Measurements from ENCODE around the gene OSBP2.
"Not testable (repeated sequence)": the region's sequence is repeated elsewhere in the genome, so short reads cannot be mapped to it uniquely, and the experiment has no call there.

Gene OSBP2, protein sequence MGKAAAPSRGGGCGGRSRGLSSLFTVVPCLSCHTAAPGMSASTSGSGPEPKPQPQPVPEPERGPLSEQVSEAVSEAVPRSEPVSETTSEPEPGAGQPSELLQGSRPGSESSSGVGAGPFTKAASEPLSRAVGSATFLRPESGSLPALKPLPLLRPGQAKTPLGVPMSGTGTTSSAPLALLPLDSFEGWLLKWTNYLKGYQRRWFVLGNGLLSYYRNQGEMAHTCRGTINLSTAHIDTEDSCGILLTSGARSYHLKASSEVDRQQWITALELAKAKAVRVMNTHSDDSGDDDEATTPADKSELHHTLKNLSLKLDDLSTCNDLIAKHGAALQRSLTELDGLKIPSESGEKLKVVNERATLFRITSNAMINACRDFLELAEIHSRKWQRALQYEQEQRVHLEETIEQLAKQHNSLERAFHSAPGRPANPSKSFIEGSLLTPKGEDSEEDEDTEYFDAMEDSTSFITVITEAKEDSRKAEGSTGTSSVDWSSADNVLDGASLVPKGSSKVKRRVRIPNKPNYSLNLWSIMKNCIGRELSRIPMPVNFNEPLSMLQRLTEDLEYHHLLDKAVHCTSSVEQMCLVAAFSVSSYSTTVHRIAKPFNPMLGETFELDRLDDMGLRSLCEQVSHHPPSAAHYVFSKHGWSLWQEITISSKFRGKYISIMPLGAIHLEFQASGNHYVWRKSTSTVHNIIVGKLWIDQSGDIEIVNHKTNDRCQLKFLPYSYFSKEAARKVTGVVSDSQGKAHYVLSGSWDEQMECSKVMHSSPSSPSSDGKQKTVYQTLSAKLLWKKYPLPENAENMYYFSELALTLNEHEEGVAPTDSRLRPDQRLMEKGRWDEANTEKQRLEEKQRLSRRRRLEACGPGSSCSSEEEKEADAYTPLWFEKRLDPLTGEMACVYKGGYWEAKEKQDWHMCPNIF

DNA sequence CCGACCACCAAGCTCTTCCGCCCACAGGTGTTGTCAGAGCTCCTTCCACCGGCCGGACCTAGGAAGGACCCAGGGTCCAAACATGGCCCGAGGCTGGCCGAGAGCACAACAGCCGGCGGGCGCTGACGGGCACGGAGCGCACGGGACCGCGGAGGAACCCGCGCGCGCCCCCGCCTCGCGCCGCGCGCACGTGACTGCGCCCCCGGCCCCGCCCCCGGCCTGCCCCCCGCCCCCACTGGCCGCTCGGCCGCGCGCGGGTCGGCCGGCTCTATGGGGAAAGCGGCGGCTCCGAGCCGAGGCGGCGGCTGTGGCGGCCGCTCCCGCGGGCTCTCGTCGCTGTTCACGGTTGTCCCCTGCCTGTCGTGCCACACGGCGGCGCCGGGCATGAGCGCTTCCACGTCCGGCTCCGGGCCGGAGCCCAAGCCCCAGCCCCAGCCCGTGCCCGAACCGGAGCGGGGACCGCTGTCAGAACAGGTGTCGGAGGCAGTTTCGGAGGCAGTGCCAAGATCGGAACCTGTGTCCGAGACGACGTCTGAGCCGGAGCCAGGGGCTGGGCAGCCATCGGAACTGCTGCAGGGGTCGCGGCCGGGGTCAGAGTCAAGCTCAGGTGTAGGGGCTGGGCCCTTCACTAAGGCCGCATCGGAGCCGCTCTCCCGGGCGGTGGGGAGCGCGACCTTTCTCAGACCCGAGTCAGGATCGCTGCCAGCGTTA is at the start of gene OSBP2:
TSS of gene OSBP2 (plus strand) at position 235 of the 711 bp plus-strand sequence. CDS start at position 271, 36 bp downstream.
- DNase-seq = peak; percentile 53

DNA sequence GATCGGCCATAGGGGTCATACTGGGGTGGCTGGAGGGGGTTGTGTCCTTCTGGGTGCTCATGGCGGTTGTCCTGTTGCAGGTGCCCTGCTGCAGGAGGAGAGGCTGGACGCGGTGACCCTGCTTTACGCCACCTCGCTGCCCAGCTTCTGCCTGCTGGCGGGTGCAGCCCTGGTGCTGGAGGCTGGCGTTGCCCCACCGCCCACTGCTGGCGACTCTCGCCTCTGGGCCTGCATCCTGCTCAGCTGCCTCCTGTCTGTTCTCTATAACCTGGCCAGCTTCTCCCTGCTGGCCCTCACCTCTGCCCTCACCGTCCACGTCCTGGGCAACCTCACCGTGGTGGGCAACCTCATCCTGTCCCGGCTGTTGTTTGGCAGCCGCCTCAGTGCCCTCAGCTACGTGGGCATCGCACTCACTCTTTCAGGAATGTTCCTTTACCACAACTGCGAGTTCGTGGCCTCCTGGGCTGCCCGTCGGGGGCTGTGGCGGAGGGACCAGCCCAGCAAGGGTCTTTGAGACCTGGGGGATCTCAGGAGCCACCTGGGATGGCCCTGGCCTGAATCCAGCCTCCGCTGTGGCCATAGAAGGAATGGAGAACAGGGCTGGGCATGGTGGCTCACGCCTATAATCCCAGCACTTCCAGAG is 48.0 kb upstream of the OSBP2 start:
- DNase-seq = no peak

DNA sequence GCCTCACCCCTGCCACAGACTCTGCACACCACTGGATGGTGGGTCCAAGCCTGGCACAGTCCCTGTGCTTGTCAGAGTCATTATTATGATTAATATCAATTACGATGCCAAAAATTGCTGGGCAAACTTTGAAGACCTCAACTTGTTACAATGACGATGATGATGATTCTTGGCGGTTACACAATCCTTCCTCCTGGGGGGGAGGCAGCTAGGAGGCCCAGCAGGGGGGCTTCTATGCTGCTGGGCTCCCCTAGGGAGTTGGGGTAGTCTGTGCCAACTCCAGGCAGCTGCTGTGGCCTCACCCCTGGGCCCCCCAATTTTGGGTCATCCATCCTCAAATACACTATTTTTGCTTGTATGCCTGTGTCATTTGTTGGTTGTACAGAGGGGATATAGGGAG is 47.1 kb upstream of the OSBP2 start:
- DNase-seq = no peak

DNA sequence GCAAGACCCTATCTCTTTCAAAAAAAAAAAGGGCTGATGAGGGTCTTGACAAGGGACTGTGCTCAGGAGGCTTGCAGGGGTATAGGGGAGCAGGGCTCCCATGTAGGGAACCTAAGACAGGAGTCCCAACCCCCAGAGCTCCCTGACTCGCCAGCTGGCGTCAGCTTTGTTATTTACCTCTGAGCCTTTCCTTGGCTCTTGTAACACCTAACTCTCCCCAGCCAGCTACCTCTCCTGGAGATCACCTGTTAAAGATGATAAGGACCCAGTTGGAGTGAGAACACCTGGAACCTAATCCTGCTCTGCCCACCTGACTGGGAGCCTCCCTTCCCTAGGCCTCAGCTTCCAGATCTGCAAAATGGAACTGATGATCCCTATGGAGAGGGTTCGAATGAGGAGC is 45.8 kb upstream of the OSBP2 start:
- no peak for DNase-seq

DNA sequence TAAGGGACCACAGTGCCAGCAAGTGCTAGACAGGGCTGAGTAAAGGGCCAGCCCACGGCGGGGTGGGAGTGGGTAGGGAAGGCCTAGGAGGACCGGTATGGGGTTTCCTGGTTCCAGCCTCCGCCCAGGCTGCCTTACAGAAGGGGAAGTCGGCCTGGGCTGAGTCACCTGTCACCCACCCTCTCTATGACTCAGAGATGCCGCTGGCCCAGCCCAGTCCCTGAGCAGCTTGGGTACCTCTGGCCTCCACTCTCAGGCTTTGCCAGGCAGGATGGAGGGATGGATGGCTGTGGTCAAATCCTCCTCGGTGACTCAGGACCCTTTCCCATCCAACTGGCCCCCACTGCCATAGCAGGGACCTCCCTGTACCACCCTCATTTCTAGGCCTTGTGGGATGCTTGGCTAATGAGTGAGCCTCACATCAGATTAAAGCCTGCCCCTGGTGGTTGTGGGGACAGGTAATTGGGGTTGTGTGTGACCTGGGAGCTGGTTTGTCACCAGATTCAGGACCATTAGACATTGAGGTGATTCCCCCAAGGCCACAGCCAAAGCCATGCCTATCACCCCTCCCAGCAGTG is 45.2 kb upstream of the OSBP2 start:
- peak; percentile 91 for DNase-seq

DNA sequence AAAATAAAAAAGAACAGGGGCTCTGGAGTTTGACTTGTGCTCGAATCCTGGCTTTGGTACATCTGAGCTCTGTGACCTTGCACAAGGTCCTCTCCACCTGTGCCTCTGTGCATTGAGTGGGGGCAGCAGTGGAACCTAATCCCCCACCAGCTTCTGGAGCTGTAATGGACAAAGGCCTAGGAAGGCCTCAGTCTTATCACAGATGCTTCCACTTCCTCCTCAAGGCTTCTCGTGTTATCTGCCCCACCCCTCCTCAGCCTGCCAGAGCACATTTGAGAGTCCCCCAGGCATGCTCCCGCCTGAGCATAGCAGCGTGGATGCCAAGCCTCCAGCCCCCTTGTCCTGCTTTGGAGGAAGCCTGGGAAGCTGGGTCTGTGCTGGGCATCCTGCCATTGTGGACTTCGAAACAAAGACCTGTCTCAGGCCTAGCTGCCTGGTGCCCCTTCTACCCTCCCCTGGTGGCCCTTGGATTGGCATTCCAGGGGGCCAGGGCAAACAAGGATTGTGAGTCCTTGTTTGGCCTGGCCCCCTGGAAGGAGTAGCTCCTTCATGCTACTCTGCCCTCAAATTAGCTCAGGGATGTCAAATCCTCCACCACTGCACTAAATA is 44.1 kb upstream of the OSBP2 start:
- DNase-seq = no peak

DNA sequence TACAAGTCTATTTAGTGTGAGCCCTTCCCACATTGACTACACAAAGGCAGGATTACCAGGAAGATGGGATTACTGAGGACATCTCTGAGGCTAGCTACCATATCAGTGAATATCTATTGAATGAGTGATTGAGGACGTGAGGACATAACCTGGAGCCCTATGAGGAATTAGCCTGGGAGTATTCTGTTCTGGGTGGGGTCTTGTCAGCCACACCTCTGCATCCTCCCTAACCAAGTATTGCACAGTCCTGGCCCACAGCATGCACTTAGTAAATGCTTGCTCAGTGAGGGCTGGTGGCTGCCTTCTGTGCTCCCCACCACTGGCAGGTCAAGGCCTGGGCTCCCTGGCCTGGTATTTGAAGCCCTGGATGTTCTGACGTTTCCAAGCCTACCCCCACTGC is 41.8 kb upstream of the OSBP2 start:
- no peak for DNase-seq

DNA sequence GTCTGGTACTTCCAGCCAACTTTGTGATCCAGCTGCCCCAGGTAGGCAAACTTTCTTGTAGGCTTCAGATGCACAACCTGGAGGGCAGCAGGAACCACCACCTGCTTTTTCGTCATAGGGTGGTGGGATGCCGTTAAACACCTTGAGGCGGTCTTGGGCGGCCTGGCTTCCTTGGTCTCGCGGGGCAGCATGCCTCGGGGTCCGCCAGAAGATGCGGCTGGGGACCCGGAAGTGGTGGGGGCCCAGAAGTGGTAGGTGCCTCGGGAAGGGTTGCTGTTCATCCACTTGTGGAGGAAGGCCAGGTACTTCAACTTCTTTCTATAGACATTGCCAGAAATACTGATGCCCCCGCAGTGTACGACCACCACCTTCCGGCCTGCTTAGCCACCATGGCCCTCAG is 40.3 kb upstream of the OSBP2 start:
- no peak for DNase-seq

DNA sequence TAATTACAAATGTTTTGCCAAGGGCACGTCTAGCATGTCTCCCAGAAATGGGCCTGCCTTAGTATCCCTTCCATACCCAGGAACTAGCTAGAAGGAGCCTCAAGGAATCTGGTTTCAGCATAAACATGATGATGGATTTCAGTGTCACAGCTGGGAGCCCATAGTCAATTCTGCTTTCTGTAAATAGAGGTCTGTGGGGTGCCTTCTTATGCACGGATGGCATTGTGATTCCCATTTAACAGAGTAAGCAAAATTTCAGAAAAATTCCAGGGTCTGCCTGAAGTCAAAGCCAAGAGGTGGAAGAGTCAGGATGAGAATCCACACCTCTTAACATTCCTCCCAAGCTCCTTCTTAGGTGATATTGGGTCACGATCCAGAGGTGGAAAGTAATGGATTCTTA is 39.1 kb upstream of the OSBP2 start:
- no peak for DNase-seq

DNA sequence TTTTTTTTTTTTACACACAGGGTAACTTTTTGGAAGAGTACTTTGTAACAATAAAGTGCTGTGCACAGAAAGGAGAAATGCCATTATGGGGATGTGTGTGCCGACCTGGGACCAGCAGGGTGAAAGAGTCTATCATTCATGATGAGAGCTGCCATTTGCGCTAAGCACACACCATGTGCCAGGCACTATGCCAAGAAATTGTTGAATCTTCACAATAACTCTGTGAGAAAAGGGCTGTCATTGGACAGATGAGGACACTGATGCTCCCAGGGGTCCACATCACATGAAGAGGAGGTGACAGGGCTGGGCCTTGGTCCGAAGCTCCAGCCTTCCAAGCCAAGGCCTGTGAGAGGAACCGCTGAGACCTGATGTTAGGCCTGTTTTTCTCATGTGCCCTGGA is 32.6 kb upstream of the OSBP2 start:
- no peak for DNase-seq

DNA sequence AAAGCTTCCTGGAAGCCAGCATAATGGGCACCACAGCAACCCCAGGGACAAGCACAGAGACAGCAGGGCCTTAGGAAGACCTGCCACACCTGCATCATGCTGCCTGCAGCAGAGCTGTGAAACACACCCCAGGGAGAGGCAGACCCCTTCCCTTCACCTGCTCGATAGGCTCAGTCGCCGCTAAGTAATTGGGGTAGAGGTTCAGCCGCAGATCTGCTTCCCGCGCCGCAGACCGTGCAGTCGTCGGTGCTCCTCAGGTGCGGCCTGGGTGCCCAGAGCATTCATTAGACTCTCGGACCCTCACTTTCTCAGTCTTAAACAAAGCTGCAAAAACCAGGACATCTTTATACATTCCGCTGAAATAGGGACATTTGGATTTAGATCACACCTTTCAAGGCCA is 29.9 kb upstream of the OSBP2 start:
- DNase-seq = no peak

DNA sequence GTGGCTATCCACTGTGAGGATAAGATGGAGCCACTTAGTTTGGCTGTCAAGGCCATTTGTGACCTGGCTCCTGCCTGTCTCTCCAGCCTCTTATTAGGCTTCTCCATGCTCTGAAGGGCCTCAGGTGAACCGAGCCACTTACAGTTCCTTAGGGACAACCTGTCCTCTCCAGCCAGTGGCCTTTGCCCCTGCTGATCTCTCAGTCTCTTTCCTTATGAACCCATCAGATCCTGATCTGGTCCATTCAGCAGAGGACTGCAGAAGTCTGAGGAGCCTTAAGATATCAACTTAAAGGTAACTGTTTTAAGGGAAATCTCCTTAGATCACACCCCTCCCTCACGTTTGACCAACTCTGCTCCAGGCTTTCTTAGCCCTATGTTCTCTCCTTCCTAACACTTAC is 29.4 kb upstream of the OSBP2 start:
- no peak for DNase-seq

DNA sequence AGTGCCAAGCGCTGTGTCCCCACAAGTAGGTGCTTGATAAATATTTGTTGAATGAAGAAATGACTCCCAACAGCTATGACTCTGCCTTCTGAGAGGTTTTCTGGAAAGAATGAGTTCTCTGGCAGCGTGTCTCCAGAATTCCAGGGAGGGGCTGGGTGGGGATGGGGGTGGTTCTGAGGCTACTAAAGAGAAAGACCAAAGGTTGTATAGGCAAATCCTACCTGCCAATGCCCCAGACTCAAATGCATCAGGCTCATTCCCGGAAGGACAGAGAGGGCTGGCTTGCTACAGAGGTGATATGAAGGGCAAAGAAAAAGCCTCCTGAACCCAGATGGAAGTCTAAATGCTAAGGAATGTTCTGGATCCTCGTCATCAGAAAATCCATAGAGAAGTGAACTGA is 28.9 kb upstream of the OSBP2 start:
- DNase-seq = no peak

DNA sequence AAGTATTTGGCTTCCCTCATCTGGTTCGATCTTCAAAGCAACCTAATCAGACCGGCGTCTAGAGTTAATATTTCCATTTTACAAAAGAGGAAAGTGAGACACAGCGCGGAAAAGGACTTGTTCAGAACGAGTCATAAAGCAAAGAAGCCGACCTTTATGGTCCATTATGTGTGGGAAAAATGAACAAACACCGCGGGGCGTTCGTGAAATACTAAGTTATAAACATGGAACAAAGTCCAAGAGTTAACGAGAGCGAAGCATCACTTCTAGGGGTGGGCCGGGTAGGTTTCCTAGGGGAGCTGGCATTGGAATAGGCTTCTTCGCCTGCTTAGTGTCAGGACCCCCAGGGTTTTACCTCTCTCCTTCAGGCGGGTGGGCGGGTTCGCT is 27.6 kb upstream of the OSBP2 start:
- DNase-seq = peak; percentile 41

DNA sequence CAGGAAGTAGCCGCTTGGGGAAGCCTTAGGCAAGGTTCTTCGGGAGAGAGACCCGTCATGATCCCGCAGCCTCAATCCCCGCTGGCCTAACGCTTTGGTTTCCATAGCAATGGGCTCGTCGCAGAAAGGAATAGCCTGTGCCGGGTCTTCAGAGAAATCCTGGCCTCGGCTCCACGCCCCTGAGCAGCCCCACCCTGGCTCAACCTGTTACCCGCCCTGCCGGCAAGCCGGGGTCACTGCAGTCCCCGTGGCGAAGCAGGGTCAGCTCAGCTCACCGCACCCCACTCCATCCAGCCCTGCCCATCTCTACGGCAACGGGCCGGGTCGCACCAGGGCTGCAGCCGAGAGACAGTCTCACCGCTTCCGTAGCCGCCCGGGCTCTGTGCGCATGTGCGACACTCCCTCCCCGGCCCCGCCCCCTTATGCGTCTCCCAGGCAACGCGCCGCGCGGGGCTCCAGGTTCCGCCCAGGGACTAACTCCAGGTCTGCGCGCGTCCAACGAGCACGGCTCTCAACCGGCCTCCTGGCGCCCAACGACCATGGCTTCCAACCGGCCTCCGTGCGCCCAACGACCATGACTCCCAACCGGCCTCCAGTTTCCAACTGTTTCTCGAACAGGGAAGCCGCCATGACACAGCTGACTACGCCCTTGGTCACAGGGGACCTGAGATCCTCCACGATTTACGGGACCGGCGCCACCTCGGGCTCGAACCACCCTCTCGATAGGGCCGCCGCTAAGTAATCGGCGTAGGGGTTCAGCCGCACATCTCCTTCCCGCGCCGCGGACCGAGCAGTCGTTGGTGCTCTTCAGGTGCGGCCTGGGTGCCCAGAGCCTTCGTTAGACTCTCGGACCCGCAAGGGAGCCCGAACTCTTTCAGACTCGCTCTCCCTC is 26.9 kb upstream of the OSBP2 start, which contains the start of gene DUSP18:
TSS of gene DUSP18 (minus strand) at position 382 of the 892 bp plus-strand sequence. CDS start 3,872 bp downstream, outside the sequence.
- DNase-seq = peak; percentile 98

DNA sequence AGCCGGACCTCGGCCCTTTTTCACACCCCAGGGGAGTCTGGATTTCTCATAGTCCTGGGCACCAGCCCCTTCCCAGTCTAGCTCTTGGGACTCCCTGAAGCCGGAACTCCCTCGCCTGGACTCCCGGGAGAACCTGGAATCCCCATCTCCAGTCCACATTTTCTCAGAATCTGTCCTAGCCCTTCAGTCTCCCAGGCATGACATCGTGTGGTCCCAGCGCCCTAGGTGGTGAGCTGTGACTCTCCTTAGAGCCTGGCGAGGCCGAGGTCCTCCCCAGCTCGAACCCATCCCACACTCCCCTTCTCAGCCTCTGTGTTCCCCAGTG is 26.3 kb upstream of the OSBP2 start:
- DNase-seq = no peak

DNA sequence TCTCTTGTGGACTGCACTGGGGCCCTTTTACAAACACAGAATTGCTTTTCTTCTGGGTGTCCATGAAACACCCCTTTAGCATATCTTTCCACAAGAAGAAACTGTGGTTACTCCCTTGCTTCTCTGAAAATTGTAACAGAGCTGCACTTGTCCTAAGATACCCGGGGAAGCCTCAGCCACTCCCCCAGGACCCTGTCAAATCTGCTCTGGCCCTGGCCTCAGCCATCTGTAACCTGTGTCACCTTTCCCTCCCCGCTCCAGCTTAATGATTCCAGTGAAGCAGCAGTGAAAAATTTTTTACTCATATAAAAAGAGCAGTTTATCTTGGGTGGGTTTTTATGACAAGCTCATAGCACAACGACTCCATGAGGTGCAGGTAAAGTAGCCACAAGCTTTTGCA is 23.6 kb upstream of the OSBP2 start:
- no peak for DNase-seq

DNA sequence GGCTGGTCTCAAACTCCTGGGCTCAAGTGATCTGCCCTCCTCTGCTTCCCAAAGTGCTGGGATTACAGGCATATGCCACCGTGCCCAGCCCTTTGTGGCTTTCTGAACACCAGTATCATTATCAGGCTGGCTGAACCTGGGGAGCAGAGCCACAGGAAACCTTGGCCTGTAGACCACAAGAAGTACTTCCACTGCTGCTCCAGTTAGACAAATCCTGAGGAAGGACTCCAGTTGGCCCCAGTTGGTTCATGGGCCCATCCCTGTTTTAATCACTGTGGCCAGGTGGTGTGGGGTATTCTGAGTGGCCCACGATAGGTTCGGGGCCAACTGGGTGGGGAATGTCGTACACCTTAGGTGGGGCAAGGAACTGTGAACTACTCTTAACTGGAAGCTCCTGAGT is 21.5 kb upstream of the OSBP2 start:
- no peak for DNase-seq

DNA sequence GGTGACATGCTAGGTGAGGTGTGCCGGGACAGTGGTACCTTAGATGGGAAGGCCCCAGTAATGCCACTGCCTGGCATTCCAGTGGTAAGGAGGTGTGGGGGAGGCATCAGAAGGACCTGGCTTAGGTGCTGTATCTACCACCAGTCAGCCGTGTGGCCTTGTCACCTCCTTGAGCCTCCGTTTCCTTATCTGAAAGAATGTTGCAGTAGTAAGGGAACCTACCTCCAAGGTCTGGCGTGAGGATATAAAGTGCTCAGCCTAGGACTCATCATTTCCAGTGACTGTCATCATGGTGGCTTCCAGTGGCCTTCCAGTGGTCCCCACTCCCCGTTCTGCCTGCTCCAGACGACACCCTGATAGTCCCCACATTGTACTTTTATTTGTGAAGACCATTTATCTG is 20.2 kb upstream of the OSBP2 start:
- DNase-seq = no peak

DNA sequence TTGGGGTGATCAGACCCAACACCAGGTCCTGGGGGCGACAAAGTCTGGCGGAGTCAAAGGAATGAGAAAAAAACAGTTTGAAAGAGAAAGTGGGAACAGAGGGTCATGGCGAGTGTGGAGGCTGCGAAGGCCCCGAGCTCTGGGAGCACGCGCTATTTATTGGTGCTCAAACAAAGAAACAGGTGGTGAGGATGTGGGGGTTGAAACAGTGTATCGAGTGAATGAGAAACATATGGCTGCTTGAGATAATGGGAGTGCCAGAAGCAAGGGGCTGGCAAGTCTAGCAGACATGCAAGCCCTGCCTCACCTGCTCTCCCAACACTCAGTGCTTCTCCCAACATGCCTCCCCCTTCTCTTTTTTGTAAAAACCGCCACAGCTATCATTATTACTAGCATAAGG is 19.2 kb upstream of the OSBP2 start:
- DNase-seq = no peak

DNA sequence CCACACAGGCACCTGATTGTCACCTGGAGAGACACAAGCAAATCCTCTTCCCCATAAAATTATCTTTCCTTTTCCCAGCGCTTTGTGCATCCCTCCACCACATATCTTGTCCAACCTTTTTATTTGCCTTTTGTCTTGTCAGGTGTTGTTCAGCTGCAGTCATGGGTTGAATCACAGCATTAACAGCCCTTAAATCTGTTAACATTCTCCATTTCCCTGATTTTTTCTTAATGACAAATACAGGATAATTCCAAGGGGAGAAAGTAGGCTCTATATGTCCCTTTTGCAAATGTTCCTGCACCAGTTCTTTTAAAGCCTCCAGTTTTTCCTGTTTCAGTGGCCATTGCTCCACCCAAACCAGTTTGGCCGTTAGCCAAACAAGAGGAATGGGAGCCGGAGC is 18.1 kb upstream of the OSBP2 start:
- DNase-seq = not testable (repeated sequence)

All from stimulated activated CD8-positive, alpha-beta memory T cell treated with anti-CD3 and anti-CD28 coated beads, Interleukin-4, amount 100 ng/mL, for 48 hours (primary cell).